Measurements from ENCODE around the gene DLG3.

DNA sequence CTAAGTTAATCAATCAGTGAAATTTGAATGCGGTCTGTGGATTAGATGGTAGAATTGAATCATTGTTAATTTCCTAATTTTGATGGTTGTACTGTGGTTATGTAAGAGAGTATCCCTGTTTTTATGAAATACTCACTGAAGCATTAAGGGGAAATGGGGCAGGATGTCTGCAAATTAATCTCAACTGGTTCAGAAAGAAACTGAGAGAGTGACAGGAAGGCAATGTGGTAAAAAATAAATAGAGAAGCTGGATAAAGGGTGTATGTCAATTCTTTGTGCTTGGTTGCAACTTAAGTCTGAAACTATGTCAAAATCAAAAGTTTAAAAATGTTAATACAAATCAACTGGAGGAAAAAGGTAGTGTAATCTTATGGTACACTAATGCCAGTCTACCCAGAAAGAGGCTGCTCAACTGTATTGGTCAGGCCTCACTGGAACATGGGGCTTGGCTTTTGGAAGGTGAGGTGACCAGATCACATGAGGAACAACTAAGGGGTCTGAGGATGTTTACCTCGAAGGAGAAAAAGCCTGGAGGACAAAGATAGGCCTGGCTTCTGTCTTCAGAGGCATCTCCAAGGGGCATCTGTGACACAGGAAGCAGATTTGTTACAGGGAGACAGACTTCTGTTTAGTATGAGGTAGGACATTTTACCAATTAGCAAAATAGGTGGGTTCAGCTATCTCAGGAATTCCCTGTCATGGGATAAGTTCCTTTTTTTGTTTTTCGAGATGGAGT lies 83.1 kb downstream of the DLG3 start:
- TF ChIP-seq, protein P1, sequence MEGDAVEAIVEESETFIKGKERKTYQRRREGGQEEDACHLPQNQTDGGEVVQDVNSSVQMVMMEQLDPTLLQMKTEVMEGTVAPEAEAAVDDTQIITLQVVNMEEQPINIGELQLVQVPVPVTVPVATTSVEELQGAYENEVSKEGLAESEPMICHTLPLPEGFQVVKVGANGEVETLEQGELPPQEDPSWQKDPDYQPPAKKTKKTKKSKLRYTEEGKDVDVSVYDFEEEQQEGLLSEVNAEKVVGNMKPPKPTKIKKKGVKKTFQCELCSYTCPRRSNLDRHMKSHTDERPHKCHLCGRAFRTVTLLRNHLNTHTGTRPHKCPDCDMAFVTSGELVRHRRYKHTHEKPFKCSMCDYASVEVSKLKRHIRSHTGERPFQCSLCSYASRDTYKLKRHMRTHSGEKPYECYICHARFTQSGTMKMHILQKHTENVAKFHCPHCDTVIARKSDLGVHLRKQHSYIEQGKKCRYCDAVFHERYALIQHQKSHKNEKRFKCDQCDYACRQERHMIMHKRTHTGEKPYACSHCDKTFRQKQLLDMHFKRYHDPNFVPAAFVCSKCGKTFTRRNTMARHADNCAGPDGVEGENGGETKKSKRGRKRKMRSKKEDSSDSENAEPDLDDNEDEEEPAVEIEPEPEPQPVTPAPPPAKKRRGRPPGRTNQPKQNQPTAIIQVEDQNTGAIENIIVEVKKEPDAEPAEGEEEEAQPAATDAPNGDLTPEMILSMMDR (IDR thresholded peaks at IDR 0.05; ENCODE audit: low read length) = no peak
- no peak for TF ChIP-seq EZH2 (IDR thresholded peaks at IDR 0.05; ENCODE audit: borderline replicate concordance, low read length)
